ENCODE data around the gene MDM1. TPM values are rescaled to one million over a fixed set of nuclear protein-coding genes. Genes with fewer than 3 reads are reported as not detected.

The MDM1 gene
- total RNA-seq (2014; rRNA removed; shearing (Covaris generic)), result 7.7 and 8.7 TPM in 2 replicates

- peak; percentile 97 for DNase-seq (ENCODE audit: low read depth)
Measured at GRCh38 chr12:68331869-68332727, at the start of gene MDM1. TSS of gene MDM1 (minus strand) at chr12:68332362. CDS start at chr12:68332245, 117 bp downstream.

GRCh38 chr12:68381476-68382219, 49.5 kb upstream of the MDM1 start:
- no peak for DNase-seq (ENCODE audit: low read depth)

GRCh38 chr12:68378872-68379606, 46.9 kb upstream of the MDM1 start:
- DNase-seq (ENCODE audit: low read depth), result no peak

GRCh38 chr12:68377881-68378280, 45.7 kb upstream of the MDM1 start:
- DNase-seq (ENCODE audit: low read depth), result no peak

- DNase-seq (ENCODE audit: low read depth), result no peak
Measured at GRCh38 chr12:68376901-68377300, 44.7 kb upstream of the MDM1 start.

GRCh38 chr12:68375756-68376695, 43.9 kb upstream of the MDM1 start:
- DNase-seq (ENCODE audit: low read depth), result no peak

GRCh38 chr12:68374307-68374982, 42.3 kb upstream of the MDM1 start:
- no peak for DNase-seq (ENCODE audit: low read depth)

- no peak for DNase-seq (ENCODE audit: low read depth)
Measured at GRCh38 chr12:68370667-68371066, 38.5 kb upstream of the MDM1 start.

GRCh38 chr12:68370006-68370590, 37.9 kb upstream of the MDM1 start:
- no peak for DNase-seq (ENCODE audit: low read depth)

- no peak for DNase-seq (ENCODE audit: low read depth)
Measured at GRCh38 chr12:68368327-68368726, 36.2 kb upstream of the MDM1 start.

- DNase-seq (ENCODE audit: low read depth), result peak; percentile 14
Measured at GRCh38 chr12:68367903-68368302, 35.7 kb upstream of the MDM1 start.

GRCh38 chr12:68367116-68367515, 35.0 kb upstream of the MDM1 start:
- no peak for DNase-seq (ENCODE audit: low read depth)

GRCh38 chr12:68364893-68365725, 32.9 kb upstream of the MDM1 start:
- DNase-seq (ENCODE audit: low read depth), result peak; percentile 92

- no peak for DNase-seq (ENCODE audit: low read depth)
Measured at GRCh38 chr12:68364328-68364727, 32.2 kb upstream of the MDM1 start.

- no peak for DNase-seq (ENCODE audit: low read depth)
Measured at GRCh38 chr12:68361953-68362352, 29.8 kb upstream of the MDM1 start.

- DNase-seq (ENCODE audit: low read depth), result no peak
Measured at GRCh38 chr12:68359674-68360073, 27.5 kb upstream of the MDM1 start.

GRCh38 chr12:68358532-68359485, 26.6 kb upstream of the MDM1 start:
- peak; percentile 71 for DNase-seq (ENCODE audit: low read depth)

GRCh38 chr12:68356986-68357385, 24.8 kb upstream of the MDM1 start:
- DNase-seq (ENCODE audit: low read depth), result no peak

All from RPMI7951 (cell line).